PC-3 (cell line): ENCODE measurements around the gene RP9. TPM values are rescaled to one million over a fixed set of nuclear protein-coding genes. Genes with fewer than 3 reads are reported as not detected.

Source experiments
- ATAC-seq: fragments of 200-7000 bp; cut with Tn5 transposase; 2 replicates; pipeline ENCODE4 v1.9.1; 2020; ENCODE audit warnings: mild to moderate bottlenecking, moderate library complexity
- BruUV-seq: library from RNA; stranded (reverse); fragments of 400-500 nt; replicated peaks from 2 replicates; lab custom pipeline; 2021; lab: Mats Ljungman, UMichigan
- CTCF ChIA-PET: fragments of 300-600 bp; sonication (Branson Sonifier 250); formaldehyde crosslinking; loops from one replicate; lab custom pipeline; 2022; ENCODE audit warnings: antibody characterized with exemption; lab: Charles Lee
- POLR2A ChIA-PET: fragments of 300-600 bp; sonication (Branson Sonifier 250); formaldehyde crosslinking; loops from one replicate; lab custom pipeline; 2022; ENCODE audit warnings: antibody characterized with exemption; ENCODE audit not compliant: unreplicated experiment; lab: Charles Lee
- DNase-seq: peaks from one replicate; pipeline ENCODE4 v3.0.0-alpha.2; 2015
- H2AFZ ChIP-seq: fragments of 300-600 bp; sonication (generic); 2 replicates; pipeline ENCODE4 v1.6.0; 2016; ENCODE audit warnings: antibody characterized with exemption, low read length
- H3F3A ChIP-seq: fragments of 300-600 bp; sonication (generic); one replicate; pipeline ENCODE4 v1.6.0; 2017; ENCODE audit warnings: antibody characterized with exemption, low read length, control low read depth, mild to moderate bottlenecking; ENCODE audit not compliant: unreplicated experiment
- H3K27ac ChIP-seq: fragments of 300-600 bp; sonication (generic); 2 replicates; pipeline ENCODE4 v1.5.1; 2016; ENCODE audit warnings: mild to moderate bottlenecking, low read length
- H3K27me3 ChIP-seq: fragments of 300-600 bp; sonication (generic); 2 replicates; pipeline ENCODE4 v1.6.1; 2016; ENCODE audit warnings: low read length, mixed read lengths
- H3K36me3 ChIP-seq: fragments of 300-600 bp; sonication (generic); 2 replicates; pipeline ENCODE4 v1.6.1; 2016; ENCODE audit warnings: low read depth, mixed run types, low read length, mixed read lengths
- H3K4me1 ChIP-seq: fragments of 300-600 bp; sonication (generic); 2 replicates; pipeline ENCODE4 v1.5.1; 2016; ENCODE audit warnings: low read length; ENCODE audit not compliant: insufficient read depth
- H3K4me2 ChIP-seq: fragments of 300-600 bp; sonication (generic); 2 replicates; pipeline ENCODE4 v1.6.0; 2016; ENCODE audit warnings: low read length
- H3K4me3 ChIP-seq: fragments of 300-600 bp; sonication (generic); 2 replicates; pipeline ENCODE4 v1.5.1; 2016; ENCODE audit warnings: mild to moderate bottlenecking, low read length, mixed read lengths
- H3K79me2 ChIP-seq: fragments of 300-600 bp; sonication (generic); 2 replicates; pipeline ENCODE4 v1.6.1; 2017; ENCODE audit warnings: low read length, mixed read lengths
- H3K9ac ChIP-seq: fragments of 300-600 bp; sonication (generic); 2 replicates; pipeline ENCODE4 v1.6.0; 2016; ENCODE audit warnings: mild to moderate bottlenecking, low read length
- H3K9me2 ChIP-seq: fragments of 300-600 bp; sonication (generic); replicated peaks from 2 replicates; pipeline ENCODE4 v1.6.1; 2016; ENCODE audit warnings: mixed run types, low read length, mixed read lengths
- H3K9me3 ChIP-seq: fragments of 300-600 bp; sonication (generic); 2 replicates; pipeline ENCODE4 v1.6.1; 2016; ENCODE audit warnings: low read length, mixed read lengths
- H4K20me1 ChIP-seq: fragments of 300-600 bp; sonication (generic); 2 replicates; pipeline ENCODE4 v1.6.1; 2016; ENCODE audit warnings: low read length, mixed read lengths
- EZH2 ChIP-seq: fragments of 300-600 bp; sonication (generic); IDR thresholded peaks from one replicate; pipeline ENCODE4 v1.6.1; 2017; ENCODE audit warnings: antibody characterized with exemption, mild to moderate bottlenecking, low read length; ENCODE audit not compliant: unreplicated experiment
- EZH2phosphoT487 ChIP-seq: fragments of 300-600 bp; sonication (generic); IDR thresholded peaks from 2 replicates; pipeline ENCODE4 v1.6.1; 2018; ENCODE audit warnings: mild to moderate bottlenecking, antibody characterized with exemption, low read length, borderline replicate concordance
- intact Hi-C: fragments of 100-400 bp; cut with micrococcal nuclease; formaldehyde crosslinking; loops from 2 replicates; pipeline ENCODE4 v1.9.0; 2023
- total RNA-seq: library from RNA; depleted of rRNA; stranded (reverse); fragments of >200 nt; gene quantifications from 2 replicates; pipeline ENCODE4 v1.2.3, GENCODE V29; 2014
- TF ChIP-seq, protein P1 (sequence below): fragments of 300-600 bp; sonication (generic); conservative IDR thresholded peaks from 2 replicates; pipeline ENCODE4 v1.5.1; 2017; ENCODE audit warnings: antibody characterized with exemption, low read depth, mild to moderate bottlenecking, low read length

The RP9 gene
- total RNA-seq, 1 experiment from 2014 or later, result 33.9 TPM

GRCh38 chr7:33118383-33118782 is 9.2 kb upstream of the RP9 start:
- Histone ChIP-seq H3K9ac (no peak overlapping the region), H3K27ac (no peak overlapping the region), H3K79me2 (no peaks in the 10 kb centered on the region), H3K4me3 (no peak overlapping the region), H4K20me1 (no peaks in the 10 kb centered on the region), H3K27me3 (no peaks in the 10 kb centered on the region), H3K9me2 (no peaks in the 10 kb centered on the region), H3K9me3 (no peaks in the 10 kb centered on the region), H3K4me1 (no peaks in the 10 kb centered on the region), H3F3A (no peaks in the 10 kb centered on the region), H2AFZ (no peak overlapping the region), H3K36me3 (no peaks in the 10 kb centered on the region), H3K4me2 (no peak overlapping the region)
- no peak for TF ChIP-seq EZH2phosphoT487
- no peak for TF ChIP-seq EZH2
- TF ChIP-seq, protein P1, sequence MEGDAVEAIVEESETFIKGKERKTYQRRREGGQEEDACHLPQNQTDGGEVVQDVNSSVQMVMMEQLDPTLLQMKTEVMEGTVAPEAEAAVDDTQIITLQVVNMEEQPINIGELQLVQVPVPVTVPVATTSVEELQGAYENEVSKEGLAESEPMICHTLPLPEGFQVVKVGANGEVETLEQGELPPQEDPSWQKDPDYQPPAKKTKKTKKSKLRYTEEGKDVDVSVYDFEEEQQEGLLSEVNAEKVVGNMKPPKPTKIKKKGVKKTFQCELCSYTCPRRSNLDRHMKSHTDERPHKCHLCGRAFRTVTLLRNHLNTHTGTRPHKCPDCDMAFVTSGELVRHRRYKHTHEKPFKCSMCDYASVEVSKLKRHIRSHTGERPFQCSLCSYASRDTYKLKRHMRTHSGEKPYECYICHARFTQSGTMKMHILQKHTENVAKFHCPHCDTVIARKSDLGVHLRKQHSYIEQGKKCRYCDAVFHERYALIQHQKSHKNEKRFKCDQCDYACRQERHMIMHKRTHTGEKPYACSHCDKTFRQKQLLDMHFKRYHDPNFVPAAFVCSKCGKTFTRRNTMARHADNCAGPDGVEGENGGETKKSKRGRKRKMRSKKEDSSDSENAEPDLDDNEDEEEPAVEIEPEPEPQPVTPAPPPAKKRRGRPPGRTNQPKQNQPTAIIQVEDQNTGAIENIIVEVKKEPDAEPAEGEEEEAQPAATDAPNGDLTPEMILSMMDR, result no peak
- no TSS peak for BruUV-seq
- DNase-seq (no peak), ATAC-seq (no peak)
- POLR2A ChIA-PET, result no interaction called here
- CTCF ChIA-PET, result no interaction called here
- intact Hi-C loops, result no loop called here

GRCh38 chr7:33114976-33115375 is 5.8 kb upstream of the RP9 start:
- Histone ChIP-seq H3K9me2 (no peaks in the 10 kb centered on the region), H3K4me3 (no peak overlapping the region), H3K4me2 (no peak overlapping the region), H3K9ac (no peak overlapping the region), H2AFZ (no peak overlapping the region), H4K20me1 (no peaks in the 10 kb centered on the region), H3K27ac (no peak overlapping the region), H3K27me3 (no peaks in the 10 kb centered on the region), H3K4me1 (peaks cover 6% of the 10 kb centered on the region; the same call in 1 of the 2 replicates), H3K79me2 (no peaks in the 10 kb centered on the region), H3K36me3 (no peaks in the 10 kb centered on the region), H3K9me3 (no peaks in the 10 kb centered on the region), H3F3A (no peaks in the 10 kb centered on the region)
- ATAC-seq, result no peak
- intact Hi-C loops, result no loop called here
- ChIA-PET POLR2A (no interaction called here), CTCF (no interaction called here)
- BruUV-seq, result no TSS peak
- no peak for DNase-seq
- TF ChIP-seq EZH2 (no peak), EZH2phosphoT487 (no peak)
- TF ChIP-seq, protein P1, result no peak

GRCh38 chr7:33111614-33112013 is 2.4 kb upstream of the RP9 start:
- H3F3A ChIP-seq, result no peaks in the 10 kb centered on the region
- POLR2A ChIA-PET, result no interaction called here
- intact Hi-C loops, result no loop called here
- H4K20me1 ChIP-seq, result no peaks in the 10 kb centered on the region
- H3K4me3 ChIP-seq, result no peak overlapping the region
- H3K9ac ChIP-seq, result no peak overlapping the region
- ATAC-seq (no peak), DNase-seq (no peak)
- H2AFZ ChIP-seq, result no peak overlapping the region
- H3K79me2 ChIP-seq, result peaks cover 23% of the 10 kb centered on the region
- no peaks in the 10 kb centered on the region for H3K36me3 ChIP-seq
- no peak overlapping the region for H3K27ac ChIP-seq
- H3K4me2 ChIP-seq, result no peak overlapping the region
- H3K4me1 ChIP-seq, result peaks cover 20% of the 10 kb centered on the region; the same call in 1 of the 2 replicates
- H3K9me3 ChIP-seq, result no peaks in the 10 kb centered on the region
- CTCF ChIA-PET, result no interaction called here
- no peaks in the 10 kb centered on the region for H3K27me3 ChIP-seq
- TF ChIP-seq EZH2phosphoT487, result no peak
- TF ChIP-seq EZH2, result no peak
- TF ChIP-seq, protein P1, result no peak
- no TSS peak for BruUV-seq
- H3K9me2 ChIP-seq, result no peaks in the 10 kb centered on the region
